ENCODE data around the gene C16orf74. TPM values are rescaled to one million over a fixed set of nuclear protein-coding genes. Genes with fewer than 3 reads are reported as not detected.
A peak's percentile ranks its signal among the peaks of the same experiment; 100 is the strongest.

C16orf74 gene
- total and polyA plus RNA-seq, 7 experiments from 2014 or later: 0.99 to 19.8 (median 13.1) TPM

DNA sequence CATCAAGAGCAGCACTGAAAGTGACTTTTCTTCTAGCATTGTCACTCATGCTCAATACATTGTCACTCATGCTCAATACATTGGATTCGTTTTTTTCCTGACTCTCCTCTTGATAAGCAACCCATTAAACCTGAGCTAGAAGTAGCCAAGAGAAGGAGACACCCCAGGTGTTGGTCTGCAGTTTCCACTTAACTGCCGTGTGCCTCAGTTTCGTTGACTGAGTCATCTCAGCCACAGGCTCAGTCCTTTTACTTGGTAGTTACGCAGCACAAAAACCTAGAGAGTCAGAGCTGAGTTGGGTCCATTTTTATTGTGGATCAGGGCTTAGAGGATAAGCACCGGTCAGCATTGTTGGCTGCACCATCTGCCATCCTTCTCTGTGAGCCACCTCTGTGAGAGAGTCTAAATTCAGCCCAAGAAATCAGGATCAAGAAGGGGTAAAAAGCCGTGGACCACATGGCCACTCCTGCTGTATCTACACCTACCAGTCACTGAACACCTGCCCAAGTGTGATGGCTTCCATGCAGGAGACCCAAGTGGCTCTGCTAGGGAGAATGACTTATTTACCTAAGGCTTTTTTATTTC is 73.4 kb downstream of the C16orf74 start:
- Mint-ChIP-seq H3K27ac (peak overlapping the region in 2 of 9 donors; percentile 26 to 60), H3K4me1 (peaks cover 0 to 22% (median 0%) of the 10 kb centered on the region in 7 donors), H3K36me3 (peaks cover 3 to 17% (median 4%) of the 10 kb centered on the region in 5 donors), H3K9me3 (no peaks in the 10 kb centered on the region), H3K27me3 (no peaks in the 10 kb centered on the region), H3K4me3 (no peak overlapping the region)
- no peak overlapping the region for H3K27ac ChIP-seq (ENCODE audit: low read depth, low read length)
- POLR2A ChIA-PET: no interaction called here
- ATAC-seq (no peak), DNase-seq (no peak)
- no peak overlapping the region for H3K4me3 ChIP-seq (ENCODE audit: low read length)
- H3K9me3 ChIP-seq (ENCODE audit: control insufficient read depth in 2 of 3, low read length in 3 of 3): no peaks in the 10 kb centered on the region
- peaks cover 0 to 21% (median 0%) of the 10 kb centered on the region in 3 experiments for H3K36me3 ChIP-seq (ENCODE audit: control insufficient read depth in 2 of 3, insufficient read depth in 3 of 3, low read length in 3 of 3)
- no peaks in the 10 kb centered on the region for H3K4me1 ChIP-seq (ENCODE audit: control insufficient read depth in 2 of 2, insufficient read depth in 2 of 2, low read length in 2 of 2)
- intact Hi-C loops (cut with micrococcal nuclease): no loop called here
- H3K27me3 ChIP-seq (ENCODE audit: control insufficient read depth in 2 of 2, insufficient read depth in 2 of 2, low read length in 2 of 2): no peaks in the 10 kb centered on the region
- CTCF ChIA-PET: interaction anchor here (0.7 kb wide), 1 partner anchor 352 kb away, joined by 3 read pairs; no protein-coding TSS in a partner anchor

GRCh38 chr16:85676466-85676865 is 74.4 kb downstream of the C16orf74 start:
- Mint-ChIP-seq H3K4me1 (peaks cover 0 to 22% (median 0%) of the 10 kb centered on the region in 7 donors), H3K36me3 (peaks cover 3 to 16% (median 4%) of the 10 kb centered on the region in 5 donors), H3K4me3 (no peak overlapping the region), H3K27ac (no peak overlapping the region), H3K9me3 (no peaks in the 10 kb centered on the region), H3K27me3 (no peaks in the 10 kb centered on the region)
- Histone ChIP-seq H3K4me3 (ENCODE audit: low read length) (no peak overlapping the region), H3K27me3 (ENCODE audit: control insufficient read depth in 2 of 2, insufficient read depth in 2 of 2, low read length in 2 of 2) (no peaks in the 10 kb centered on the region), H3K36me3 (ENCODE audit: control insufficient read depth in 2 of 3, insufficient read depth in 3 of 3, low read length in 3 of 3) (peaks cover 0 to 31% (median 0%) of the 10 kb centered on the region in 3 experiments), H3K9me3 (ENCODE audit: control insufficient read depth in 2 of 3, low read length in 3 of 3) (no peaks in the 10 kb centered on the region), H3K4me1 (ENCODE audit: control insufficient read depth in 2 of 2, insufficient read depth in 2 of 2, low read length in 2 of 2) (no peaks in the 10 kb centered on the region), H3K27ac (ENCODE audit: low read depth, low read length) (no peak overlapping the region)
- ChIA-PET CTCF (interaction anchor here (1.2 kb wide), 1 partner anchor 41 kb away, joined by 4 read pairs; no protein-coding TSS in a partner anchor), POLR2A (interaction anchor here (0.6 kb wide), 1 partner anchor 334 kb away, joined by 3 read pairs; no protein-coding TSS in a partner anchor)
- intact Hi-C loops (cut with micrococcal nuclease): no loop called here
- DNase-seq: no peak
- no peak for ATAC-seq

DNA sequence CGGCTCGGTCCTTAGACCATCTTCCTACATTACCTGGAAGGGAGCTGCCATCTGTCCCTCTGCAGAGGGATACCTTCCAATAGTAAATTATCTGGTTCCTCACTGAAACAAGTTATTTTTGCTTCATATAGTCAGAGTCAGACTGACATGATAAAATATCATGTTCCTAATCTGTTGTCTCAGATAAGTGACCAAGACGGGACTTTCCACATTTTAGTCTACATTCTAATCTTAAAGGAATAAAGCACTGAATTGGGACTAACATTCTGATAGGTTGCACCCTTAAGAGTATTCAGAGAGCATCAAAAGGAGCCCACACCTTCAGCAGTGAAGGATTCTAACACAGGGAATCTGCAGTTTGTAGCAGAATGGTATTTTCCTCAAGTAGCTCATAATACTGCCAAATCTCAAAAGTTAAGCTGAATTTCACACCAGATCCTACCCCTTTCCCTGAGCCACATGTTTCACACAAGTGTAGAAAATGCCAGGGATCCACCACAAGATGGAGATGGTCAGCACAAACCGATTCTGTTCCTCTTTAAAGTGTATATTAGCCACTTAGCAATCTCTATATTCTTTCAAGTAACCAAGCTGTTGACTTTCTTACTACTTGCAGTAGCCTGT is 75.5 kb downstream of the C16orf74 start:
- H3K27ac ChIP-seq (ENCODE audit: low read depth, low read length): no peak overlapping the region
- H3K4me1 ChIP-seq (ENCODE audit: control insufficient read depth in 2 of 2, insufficient read depth in 2 of 2, low read length in 2 of 2): no peaks in the 10 kb centered on the region
- CTCF ChIA-PET: interaction anchor here (1.2 kb wide), 1 partner anchor 42 kb away, joined by 4 read pairs; no protein-coding TSS in a partner anchor
- DNase-seq (no peak), ATAC-seq (no peak)
- intact Hi-C loops (cut with micrococcal nuclease): loop anchor here in 1 of 2 donors (1.0 kb wide), 2 partner anchors 43 to 84 kb away; no protein-coding TSS in a partner anchor
- H3K4me1 Mint-ChIP-seq: peaks cover 0 to 13% (median 0%) of the 10 kb centered on the region in 7 donors
- H3K9me3 Mint-ChIP-seq: no peaks in the 10 kb centered on the region
- H3K9me3 ChIP-seq (ENCODE audit: control insufficient read depth in 2 of 3, low read length in 3 of 3): no peaks in the 10 kb centered on the region
- POLR2A ChIA-PET: interaction anchor here (0.6 kb wide), 2 partner anchors 23 to 125 kb away, joined by 3 read pairs; no protein-coding TSS in a partner anchor
- H3K27ac Mint-ChIP-seq: no peak overlapping the region
- no peaks in the 10 kb centered on the region for H3K27me3 Mint-ChIP-seq
- H3K36me3 Mint-ChIP-seq: peaks cover 3 to 19% (median 7%) of the 10 kb centered on the region in 5 donors
- no peaks in the 10 kb centered on the region for H3K27me3 ChIP-seq (ENCODE audit: control insufficient read depth in 2 of 2, insufficient read depth in 2 of 2, low read length in 2 of 2)
- no peak overlapping the region for H3K4me3 ChIP-seq (ENCODE audit: low read length)
- H3K4me3 Mint-ChIP-seq: no peak overlapping the region
- peaks cover 0 to 39% (median 0%) of the 10 kb centered on the region in 3 experiments for H3K36me3 ChIP-seq (ENCODE audit: control insufficient read depth in 2 of 3, insufficient read depth in 3 of 3, low read length in 3 of 3)

GRCh38 chr16:85674828-85675227 is 76.1 kb downstream of the C16orf74 start:
- intact Hi-C loops (cut with micrococcal nuclease): loop anchor here in 1 of 2 donors (1.0 kb wide), 2 partner anchors 43 to 84 kb away; no protein-coding TSS in a partner anchor
- Histone ChIP-seq H3K4me1 (ENCODE audit: control insufficient read depth in 2 of 2, insufficient read depth in 2 of 2, low read length in 2 of 2) (no peaks in the 10 kb centered on the region), H3K27ac (ENCODE audit: low read depth, low read length) (no peak overlapping the region), H3K36me3 (ENCODE audit: control insufficient read depth in 2 of 3, insufficient read depth in 3 of 3, low read length in 3 of 3) (peaks cover 3 to 40% (median 3%) of the 10 kb centered on the region in 3 experiments), H3K4me3 (ENCODE audit: low read length) (no peak overlapping the region), H3K27me3 (ENCODE audit: control insufficient read depth in 2 of 2, insufficient read depth in 2 of 2, low read length in 2 of 2) (no peaks in the 10 kb centered on the region), H3K9me3 (ENCODE audit: control insufficient read depth in 2 of 3, low read length in 3 of 3) (no peaks in the 10 kb centered on the region)
- Mint-ChIP-seq H3K4me1 (peaks cover 0 to 11% (median 0%) of the 10 kb centered on the region in 7 donors), H3K4me3 (no peak overlapping the region), H3K9me3 (no peaks in the 10 kb centered on the region), H3K27ac (peak overlapping the region in 5 of 9 donors; percentile 17 to 73 (median 53)), H3K27me3 (no peaks in the 10 kb centered on the region), H3K36me3 (peaks cover 3 to 25% (median 7%) of the 10 kb centered on the region in 5 donors)
- no peak for DNase-seq
- ATAC-seq: no peak
- ChIA-PET CTCF (no interaction called here), POLR2A (interaction anchor here (0.6 kb wide), 1 partner anchor 23 kb away, joined by 3 read pairs; no protein-coding TSS in a partner anchor)

- Histone ChIP-seq H3K9me3 (ENCODE audit: control insufficient read depth in 2 of 3, low read length in 3 of 3) (no peaks in the 10 kb centered on the region), H3K27me3 (ENCODE audit: control insufficient read depth in 2 of 2, insufficient read depth in 2 of 2, low read length in 2 of 2) (no peaks in the 10 kb centered on the region), H3K36me3 (ENCODE audit: control insufficient read depth in 2 of 3, insufficient read depth in 3 of 3, low read length in 3 of 3) (peaks cover 3 to 44% (median 8%) of the 10 kb centered on the region in 3 experiments), H3K27ac (ENCODE audit: low read depth, low read length) (no peak overlapping the region), H3K4me3 (ENCODE audit: low read length) (no peak overlapping the region), H3K4me1 (ENCODE audit: control insufficient read depth in 2 of 2, insufficient read depth in 2 of 2, low read length in 2 of 2) (no peaks in the 10 kb centered on the region)
- Mint-ChIP-seq H3K27ac (peak overlapping the region in 1 of 9 donors; percentile 17), H3K36me3 (peaks cover 6 to 29% (median 7%) of the 10 kb centered on the region in 5 donors), H3K4me1 (peaks cover 0 to 11% (median 0%) of the 10 kb centered on the region in 7 donors), H3K4me3 (no peak overlapping the region), H3K27me3 (no peaks in the 10 kb centered on the region), H3K9me3 (no peaks in the 10 kb centered on the region)
- DNase-seq: no peak
- ATAC-seq: no peak
- intact Hi-C loops (cut with micrococcal nuclease): no loop called here
- ChIA-PET POLR2A (interaction anchor here (0.6 kb wide), 1 partner anchor 22 kb away, joined by 3 read pairs; no protein-coding TSS in a partner anchor), CTCF (no interaction called here)
Observed at GRCh38 chr16:85674418-85674755, 76.5 kb downstream of the C16orf74 start.

DNA sequence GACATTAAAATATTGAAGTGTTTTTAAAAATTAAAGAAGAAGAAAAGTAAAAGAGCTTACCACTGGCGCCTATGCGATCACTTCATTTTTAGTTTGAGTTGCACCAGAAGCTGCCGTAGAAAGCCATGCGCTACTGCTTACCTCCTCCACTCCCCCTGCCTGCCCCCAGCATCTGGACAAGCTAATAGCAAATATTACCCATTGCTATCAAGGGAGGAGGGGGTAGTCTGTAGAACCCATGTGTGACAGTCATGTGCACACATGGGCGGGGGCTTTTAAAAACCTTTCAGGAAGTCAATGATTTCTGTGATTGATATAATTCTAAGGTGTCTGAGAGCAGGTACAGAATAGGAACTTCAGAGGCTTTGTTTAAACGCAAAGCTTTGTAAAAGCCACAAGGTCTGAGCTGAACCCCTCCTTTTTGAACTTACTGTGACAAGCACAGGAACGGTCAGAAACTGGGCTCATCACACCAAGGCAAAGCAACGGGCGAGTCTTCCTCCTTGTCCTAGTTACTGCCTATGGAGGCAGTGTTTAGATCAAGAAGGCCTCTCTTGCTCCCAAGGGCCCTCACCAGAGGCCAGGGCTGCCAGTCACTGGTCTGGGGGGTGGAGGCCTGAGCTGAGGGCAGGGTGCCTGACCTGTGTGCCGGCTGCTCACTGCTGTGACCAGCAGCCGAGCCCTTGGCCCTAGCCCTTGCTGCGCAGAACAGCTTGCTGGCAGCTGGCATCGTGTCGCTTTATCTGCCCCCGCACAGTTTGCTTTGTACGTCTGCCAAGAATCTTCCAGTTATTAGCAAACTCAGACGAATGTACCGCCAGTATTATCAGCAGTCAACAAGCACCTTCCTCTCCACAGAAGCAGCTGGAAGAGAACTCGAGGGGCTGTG is 77.1 kb downstream of the C16orf74 start:
- H3K4me3 ChIP-seq (ENCODE audit: low read length): no peak overlapping the region
- CTCF ChIA-PET: no interaction called here
- no peaks in the 10 kb centered on the region for H3K4me1 ChIP-seq (ENCODE audit: control insufficient read depth in 2 of 2, insufficient read depth in 2 of 2, low read length in 2 of 2)
- no peak overlapping the region for H3K4me3 Mint-ChIP-seq
- DNase-seq (no peak), ATAC-seq (no peak)
- H3K9me3 Mint-ChIP-seq: no peaks in the 10 kb centered on the region
- POLR2A ChIA-PET: no interaction called here
- H3K36me3 Mint-ChIP-seq: peaks cover 7 to 31% (median 8%) of the 10 kb centered on the region in 5 donors
- intact Hi-C loops (cut with micrococcal nuclease): no loop called here
- peaks cover 0 to 11% (median 0%) of the 10 kb centered on the region in 7 donors for H3K4me1 Mint-ChIP-seq
- H3K27ac Mint-ChIP-seq: no peak overlapping the region
- H3K36me3 ChIP-seq (ENCODE audit: control insufficient read depth in 2 of 3, insufficient read depth in 3 of 3, low read length in 3 of 3): peaks cover 3 to 49% (median 8%) of the 10 kb centered on the region in 3 experiments
- no peak overlapping the region for H3K27ac ChIP-seq (ENCODE audit: low read depth, low read length)
- H3K27me3 ChIP-seq (ENCODE audit: control insufficient read depth in 2 of 2, insufficient read depth in 2 of 2, low read length in 2 of 2): no peaks in the 10 kb centered on the region
- H3K27me3 Mint-ChIP-seq: no peaks in the 10 kb centered on the region
- no peaks in the 10 kb centered on the region for H3K9me3 ChIP-seq (ENCODE audit: control insufficient read depth in 2 of 3, low read length in 3 of 3)

Data from naive thymus-derived CD4-positive, alpha-beta T cell (primary cell).